ENCODE results near the gene OMP.

OMP gene

DNA sequence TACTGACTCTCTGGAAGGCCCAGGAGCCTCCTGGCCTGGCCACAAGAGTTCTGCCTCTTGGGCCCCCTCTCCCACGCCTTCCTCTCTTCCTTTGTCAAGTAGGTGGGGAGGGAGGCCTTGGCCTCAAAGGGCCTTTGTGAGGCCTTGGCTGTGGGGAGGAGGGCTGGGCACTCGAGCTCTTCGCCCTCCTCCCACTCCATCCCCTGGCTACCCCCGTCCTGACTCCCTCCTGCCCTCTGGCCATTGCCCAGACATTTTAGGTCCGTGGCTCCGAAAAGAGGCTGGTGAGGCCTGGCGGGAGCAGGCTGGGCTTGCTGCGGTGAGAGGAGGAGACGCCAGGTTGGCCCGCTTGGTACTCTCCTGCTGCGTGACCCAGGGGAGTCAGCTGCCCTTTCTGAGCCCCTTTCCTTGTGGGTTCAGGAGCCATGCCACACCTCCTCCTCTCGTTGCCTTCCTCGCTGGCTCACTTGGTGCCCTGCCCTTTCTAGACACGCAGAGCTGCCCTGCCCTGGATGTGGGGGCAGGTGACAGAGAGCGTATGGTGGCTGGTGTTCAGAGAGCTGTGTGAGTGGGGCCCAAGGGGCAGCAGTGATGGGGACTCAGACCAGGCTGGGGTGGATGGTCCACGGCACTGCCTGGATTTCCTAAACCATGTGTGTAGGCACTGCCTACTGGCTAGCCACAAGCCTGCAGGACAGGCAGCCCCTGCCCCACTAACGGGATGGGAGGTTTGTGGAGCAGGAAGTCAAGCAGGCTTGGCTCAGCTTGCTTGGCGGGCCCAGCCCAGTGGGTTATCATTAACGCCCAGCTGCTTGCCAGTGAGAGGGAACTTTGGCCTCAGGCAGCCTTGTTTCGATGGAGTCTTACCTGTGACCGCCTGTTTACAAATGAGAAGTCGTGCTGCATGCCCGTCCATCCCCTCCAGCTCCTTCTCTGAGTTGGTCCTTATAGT is 15.8 kb upstream of the OMP start:
- Histone ChIP-seq H3K27me3 (peaks cover 11% of the 10 kb centered on the region), H3K4me1 (ENCODE audit: control insufficient read depth in 1 of 2, insufficient read depth in 1 of 2, low read depth in 1 of 2, low read length in 1 of 2) (no peaks in the 10 kb centered on the region), H3K36me3 (no peaks in the 10 kb centered on the region), H3K27ac (no peak overlapping the region), H3K4me3 (ENCODE audit: low read depth in 1 of 2, low read length in 1 of 2) (no peak overlapping the region), H3K9me3 (no peaks in the 10 kb centered on the region)
- TF ChIP-seq CTCF (IDR thresholded peaks at IDR 0.05) = no peak

DNA sequence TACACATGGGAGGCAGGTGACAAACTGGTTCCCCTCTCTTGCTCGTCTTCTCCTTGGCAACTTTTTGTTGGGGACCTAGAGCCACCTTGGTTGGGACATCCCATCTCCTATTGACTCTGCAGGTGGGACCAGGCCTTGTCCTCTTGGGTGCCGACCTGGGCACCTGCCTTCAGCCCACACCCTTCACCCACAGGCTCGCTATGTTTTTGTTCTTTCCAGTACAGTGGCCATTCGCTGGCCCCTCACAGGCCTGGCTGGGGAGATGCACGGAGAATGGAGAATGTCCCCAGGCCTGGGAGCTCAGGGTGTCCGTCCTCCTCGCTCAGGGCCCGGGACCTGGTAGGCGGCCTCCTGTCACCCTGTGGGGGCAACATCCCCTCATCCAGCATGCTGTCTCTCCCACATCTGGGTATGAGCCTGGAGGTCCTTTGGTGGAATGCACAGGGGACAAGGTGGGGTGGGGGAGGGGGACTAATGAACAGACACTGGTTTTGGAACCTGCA is 14.9 kb upstream of the OMP start:
- Histone ChIP-seq H3K36me3 (no peaks in the 10 kb centered on the region), H3K27ac (no peak overlapping the region), H3K9me3 (no peaks in the 10 kb centered on the region), H3K4me1 (ENCODE audit: control insufficient read depth in 1 of 2, insufficient read depth in 1 of 2, low read depth in 1 of 2, low read length in 1 of 2) (no peaks in the 10 kb centered on the region), H3K4me3 (ENCODE audit: low read depth in 1 of 2, low read length in 1 of 2) (no peak overlapping the region), H3K27me3 (peaks cover 11% of the 10 kb centered on the region)
- no peak for TF ChIP-seq CTCF (IDR thresholded peaks at IDR 0.05)

- no peak for TF ChIP-seq CTCF (IDR thresholded peaks at IDR 0.05)
- Histone ChIP-seq H3K9me3 (no peaks in the 10 kb centered on the region), H3K4me3 (ENCODE audit: low read depth in 1 of 2, low read length in 1 of 2) (no peak overlapping the region), H3K27me3 (peaks cover 11% of the 10 kb centered on the region), H3K36me3 (no peaks in the 10 kb centered on the region), H3K27ac (no peak overlapping the region), H3K4me1 (ENCODE audit: control insufficient read depth in 1 of 2, insufficient read depth in 1 of 2, low read depth in 1 of 2, low read length in 1 of 2) (no peaks in the 10 kb centered on the region)
Measured at GRCh38 chr11:77088236-77089003, 14.2 kb upstream of the OMP start.

- no peak for TF ChIP-seq CTCF (IDR thresholded peaks at IDR 0.05)
- Histone ChIP-seq H3K27me3 (peaks cover 11% of the 10 kb centered on the region), H3K9me3 (no peaks in the 10 kb centered on the region), H3K36me3 (no peaks in the 10 kb centered on the region), H3K4me3 (ENCODE audit: low read depth in 1 of 2, low read length in 1 of 2) (no peak overlapping the region), H3K27ac (no peak overlapping the region), H3K4me1 (ENCODE audit: control insufficient read depth in 1 of 2, insufficient read depth in 1 of 2, low read depth in 1 of 2, low read length in 1 of 2) (no peaks in the 10 kb centered on the region)
Measured at GRCh38 chr11:77089004-77089545, 13.6 kb upstream of the OMP start.

DNA sequence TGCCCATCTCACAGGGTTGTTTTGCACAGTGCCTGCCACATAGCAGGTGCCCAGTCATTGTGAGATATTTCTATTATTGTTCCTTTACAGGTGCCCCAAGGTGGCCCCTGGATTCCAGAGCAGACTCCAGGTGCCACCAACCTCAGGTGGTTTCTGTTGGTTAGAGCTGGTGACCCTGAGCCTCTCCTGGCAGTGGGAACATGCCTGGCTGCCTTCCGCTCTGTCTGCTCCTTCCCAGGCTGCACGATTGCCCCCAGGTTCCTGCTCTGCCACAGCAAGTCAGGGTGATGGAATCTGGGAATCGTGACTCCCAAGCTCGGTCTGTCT is 12.6 kb upstream of the OMP start:
- peaks cover 11% of the 10 kb centered on the region for H3K27me3 ChIP-seq
- H3K4me1 ChIP-seq (ENCODE audit: control insufficient read depth in 1 of 2, insufficient read depth in 1 of 2, low read depth in 1 of 2, low read length in 1 of 2) = no peaks in the 10 kb centered on the region
- no peaks in the 10 kb centered on the region for H3K36me3 ChIP-seq
- TF ChIP-seq CTCF (IDR thresholded peaks at IDR 0.05) = no peak
- no peak overlapping the region for H3K27ac ChIP-seq
- H3K9me3 ChIP-seq = no peaks in the 10 kb centered on the region
- no peak overlapping the region for H3K4me3 ChIP-seq (ENCODE audit: low read depth in 1 of 2, low read length in 1 of 2)

Measured in neutrophil (primary cell).